Neural progenitor cell (in vitro differentiated cells): ENCODE data around the gene ARHGAP4. TPM values are rescaled to one million over a fixed set of nuclear protein-coding genes. Genes with fewer than 3 reads are reported as not detected.

Experiments used
- DNase-seq: peaks from one replicate; pipeline ENCODE4 v3.0.0-alpha.2; 2016; ENCODE audit warnings: low spot score
- H2AFZ ChIP-seq: fragments of 200-600 bp; sonication (generic); replicated peaks from 2 replicates; pipeline ENCODE4 v1.6.1; 2016; ENCODE audit warnings: antibody characterized with exemption
- H3F3A ChIP-seq: fragments of 200-600 bp; sonication (generic); 2 replicates; pipeline ENCODE4 v1.6.1; 2016; ENCODE audit warnings: antibody characterized with exemption, low read depth
- H3K27ac ChIP-seq: fragments of 200-600 bp; sonication (generic); 2 replicates; pipeline ENCODE4 v1.5.1; 2016; ENCODE audit warnings: mild to moderate bottlenecking
- H3K27me3 ChIP-seq: fragments of 200-600 bp; sonication (generic); 2 replicates; pipeline ENCODE4 v1.6.1; 2016; ENCODE audit warnings: mild to moderate bottlenecking, moderate library complexity
- H3K36me3 ChIP-seq: fragments of 200-600 bp; sonication (generic); 2 replicates; pipeline ENCODE4 v1.5.1; 2016
- H3K4me1 ChIP-seq: fragments of 200-600 bp; sonication (generic); 2 replicates; pipeline ENCODE4 v1.6.1; 2016; ENCODE audit warnings: mixed run types
- H3K4me2 ChIP-seq: fragments of 200-600 bp; sonication (generic); 2 replicates; pipeline ENCODE4 v1.6.1; 2016
- H3K4me3 ChIP-seq: fragments of 200-600 bp; sonication (generic); 2 replicates; pipeline ENCODE4 v1.5.1; 2016
- H3K79me2 ChIP-seq: fragments of 200-600 bp; sonication (generic); 2 replicates; pipeline ENCODE4 v1.6.1; 2016; ENCODE audit warnings: low read depth
- H3K9ac ChIP-seq: fragments of 200-600 bp; sonication (generic); 2 replicates; pipeline ENCODE4 v1.6.1; 2016
- H3K9me3 ChIP-seq: fragments of 200-600 bp; sonication (generic); 2 replicates; pipeline ENCODE4 v1.5.1; 2016; ENCODE audit warnings: low read depth
- H4K20me1 ChIP-seq: fragments of 200-600 bp; sonication (generic); 2 replicates; pipeline ENCODE4 v1.6.1; 2016; ENCODE audit warnings: low read depth
- H3K27ac Mint-ChIP-seq: 3 replicates; pipeline ENCODE4 v1.8.0; 2021; ENCODE audit warnings: mixed read lengths
- H3K27me3 Mint-ChIP-seq: 2 replicates; pipeline ENCODE4 v1.8.0; 2022; ENCODE audit warnings: low read depth, mild to moderate bottlenecking, inconsistent platforms, moderate library complexity, mixed read lengths; ENCODE audit not compliant: insufficient read depth
- H3K36me3 Mint-ChIP-seq: 3 replicates; pipeline ENCODE4 v1.8.0; 2021; ENCODE audit warnings: mixed read lengths
- H3K4me1 Mint-ChIP-seq: 3 replicates; pipeline ENCODE4 v1.8.0; 2021; ENCODE audit warnings: mixed read lengths
- H3K4me3 Mint-ChIP-seq: 3 replicates; pipeline ENCODE4 v1.8.0; 2021; ENCODE audit warnings: mild to moderate bottlenecking, moderate library complexity, mixed read lengths
- H3K9me3 Mint-ChIP-seq: 3 replicates; pipeline ENCODE4 v1.8.0; 2020; ENCODE audit warnings: mixed read lengths
- EZH2 ChIP-seq: fragments of 200-600 bp; sonication (generic); IDR thresholded peaks from 2 replicates; pipeline ENCODE4 v1.6.1; 2017; ENCODE audit warnings: antibody characterized with exemption, mild to moderate bottlenecking, moderate library complexity
- EZH2phosphoT487 ChIP-seq: fragments of 200-600 bp; sonication (generic); IDR thresholded peaks from 2 replicates; pipeline ENCODE4 v1.6.1; 2017; ENCODE audit warnings: antibody characterized with exemption
- total RNA-seq: library from RNA; depleted of rRNA; stranded (reverse); fragments of >200 nt; gene quantifications from 2 replicates; pipeline ENCODE4 v1.2.3, GENCODE V29; 2015; ENCODE audit warnings: low replicate concordance
- TF ChIP-seq, protein P1 (sequence below): fragments of 200-600 bp; sonication (generic); IDR thresholded peaks from 2 replicates; pipeline ENCODE4 v1.5.1; 2017; ENCODE audit warnings: antibody characterized with exemption, mild to moderate bottlenecking

The ARHGAP4 gene
- total RNA-seq, 1 donor from 2014 or later, result 5.1 TPM

GRCh38 chrX:153905481-153906095, 20.5 kb downstream of the ARHGAP4 start:
- H4K20me1 ChIP-seq, result no peaks in the 10 kb centered on the region
- H3K4me3 ChIP-seq, result no peak overlapping the region
- H3K9me3 ChIP-seq, result no peaks in the 10 kb centered on the region
- Mint-ChIP-seq H3K27ac (no peak overlapping the region), H3K9me3 (peaks cover 15% of the 10 kb centered on the region), H3K4me1 (peaks cover 21% of the 10 kb centered on the region), H3K4me3 (no peak overlapping the region), H3K36me3 (no peaks in the 10 kb centered on the region), H3K27me3 (peaks cover 4% of the 10 kb centered on the region)
- H3K4me1 ChIP-seq, result no peaks in the 10 kb centered on the region
- TF ChIP-seq EZH2phosphoT487 (no peak), EZH2 (no peak)
- TF ChIP-seq, protein P1, sequence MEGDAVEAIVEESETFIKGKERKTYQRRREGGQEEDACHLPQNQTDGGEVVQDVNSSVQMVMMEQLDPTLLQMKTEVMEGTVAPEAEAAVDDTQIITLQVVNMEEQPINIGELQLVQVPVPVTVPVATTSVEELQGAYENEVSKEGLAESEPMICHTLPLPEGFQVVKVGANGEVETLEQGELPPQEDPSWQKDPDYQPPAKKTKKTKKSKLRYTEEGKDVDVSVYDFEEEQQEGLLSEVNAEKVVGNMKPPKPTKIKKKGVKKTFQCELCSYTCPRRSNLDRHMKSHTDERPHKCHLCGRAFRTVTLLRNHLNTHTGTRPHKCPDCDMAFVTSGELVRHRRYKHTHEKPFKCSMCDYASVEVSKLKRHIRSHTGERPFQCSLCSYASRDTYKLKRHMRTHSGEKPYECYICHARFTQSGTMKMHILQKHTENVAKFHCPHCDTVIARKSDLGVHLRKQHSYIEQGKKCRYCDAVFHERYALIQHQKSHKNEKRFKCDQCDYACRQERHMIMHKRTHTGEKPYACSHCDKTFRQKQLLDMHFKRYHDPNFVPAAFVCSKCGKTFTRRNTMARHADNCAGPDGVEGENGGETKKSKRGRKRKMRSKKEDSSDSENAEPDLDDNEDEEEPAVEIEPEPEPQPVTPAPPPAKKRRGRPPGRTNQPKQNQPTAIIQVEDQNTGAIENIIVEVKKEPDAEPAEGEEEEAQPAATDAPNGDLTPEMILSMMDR, result no peak
- no peak for DNase-seq
- H3K27ac ChIP-seq, result no peak overlapping the region
- no peaks in the 10 kb centered on the region for H3K27me3 ChIP-seq
- no peaks in the 10 kb centered on the region for H3K36me3 ChIP-seq
- no peak overlapping the region for H2AFZ ChIP-seq
- H3K4me2 ChIP-seq, result no peak overlapping the region
- H3F3A ChIP-seq, result no peaks in the 10 kb centered on the region
- H3K9ac ChIP-seq, result no peak overlapping the region
- H3K79me2 ChIP-seq, result no peaks in the 10 kb centered on the region

GRCh38 chrX:153903991-153904957, 21.8 kb downstream of the ARHGAP4 start, which contains the start of gene AVPR2:
TSS of gene AVPR2 (plus strand) at chrX:153904673. CDS start at chrX:153905146, 473 bp downstream.
- no peaks in the 10 kb centered on the region for H3K79me2 ChIP-seq
- no peak within 1 kb of the TSS for H3K27ac ChIP-seq
- H3K36me3 ChIP-seq, result no peaks in the 10 kb centered on the region
- peaks cover 6% of the 10 kb centered on the region for H3K27me3 Mint-ChIP-seq
- no peak within 1 kb of the TSS for H3K4me2 ChIP-seq
- no peaks in the 10 kb centered on the region for H3K27me3 ChIP-seq
- no peaks in the 10 kb centered on the region for H3K9me3 ChIP-seq
- H3K36me3 Mint-ChIP-seq, result no peaks in the 10 kb centered on the region
- H4K20me1 ChIP-seq, result no peaks in the 10 kb centered on the region
- H3K9me3 Mint-ChIP-seq, result peaks cover 14% of the 10 kb centered on the region
- H3K4me3 ChIP-seq, result no peak within 1 kb of the TSS
- TF ChIP-seq EZH2phosphoT487 (no peak), EZH2 (no peak)
- TF ChIP-seq, protein P1, result no peak
- H3K27ac Mint-ChIP-seq, result no peak within 1 kb of the TSS
- peaks cover 20% of the 10 kb centered on the region for H3K4me1 Mint-ChIP-seq
- no peak within 1 kb of the TSS for H3K9ac ChIP-seq
- H3F3A ChIP-seq, result no peaks in the 10 kb centered on the region
- H2AFZ ChIP-seq, result no peak within 1 kb of the TSS
- no peak for DNase-seq
- no peaks in the 10 kb centered on the region for H3K4me1 ChIP-seq
- H3K4me3 Mint-ChIP-seq, result no peak within 1 kb of the TSS

- no peaks in the 10 kb centered on the region for H3K36me3 ChIP-seq
- H3K4me1 ChIP-seq, result no peaks in the 10 kb centered on the region
- DNase-seq, result no peak
- H3K27me3 Mint-ChIP-seq, result peaks cover 6% of the 10 kb centered on the region
- no peak overlapping the region for H3K27ac ChIP-seq
- no peak overlapping the region for H3K27ac Mint-ChIP-seq
- no peak overlapping the region for H3K4me2 ChIP-seq
- no peak overlapping the region for H3K9ac ChIP-seq
- H2AFZ ChIP-seq, result no peak overlapping the region
- peaks cover 18% of the 10 kb centered on the region for H3K4me1 Mint-ChIP-seq
- no peaks in the 10 kb centered on the region for H4K20me1 ChIP-seq
- H3K36me3 Mint-ChIP-seq, result no peaks in the 10 kb centered on the region
- no peaks in the 10 kb centered on the region for H3F3A ChIP-seq
- H3K9me3 ChIP-seq, result no peaks in the 10 kb centered on the region
- TF ChIP-seq EZH2 (no peak), EZH2phosphoT487 (no peak)
- TF ChIP-seq, protein P1, result no peak
- no peaks in the 10 kb centered on the region for H3K27me3 ChIP-seq
- H3K9me3 Mint-ChIP-seq, result peaks cover 15% of the 10 kb centered on the region
- H3K79me2 ChIP-seq, result no peaks in the 10 kb centered on the region
- H3K4me3 Mint-ChIP-seq, result peak overlapping the region; percentile 8
- H3K4me3 ChIP-seq, result no peak overlapping the region
These were observed 22.7 kb downstream of the ARHGAP4 start for GRCh38 chrX:153903238-153903980.
